HG03558 (cell line): ENCODE data around the gene SCYGR4.
"Not testable (repeated sequence)": the region's sequence is repeated elsewhere in the genome, so short reads cannot be mapped to it uniquely, and the experiment has no call there.

Source experiments
- ATAC-seq: cut with Tn5 transposase; IDR thresholded peaks from one replicate; pipeline ENCODE4 v1.9.1; 2021; ENCODE audit warnings: moderate number of reproducible peaks; ENCODE audit not compliant: unreplicated experiment; ENCODE audit errors: extremely low read depth

Gene SCYGR4

GRCh38 chr2:227661025-227661649 lies 43.8 kb downstream of the SCYGR4 start:
- no peak for ATAC-seq

GRCh38 chr2:227661827-227662226 lies 44.5 kb downstream of the SCYGR4 start:
- no peak for ATAC-seq

GRCh38 chr2:227665189-227665940 lies 48.1 kb downstream of the SCYGR4 start:
- ATAC-seq, result no peak

DNA sequence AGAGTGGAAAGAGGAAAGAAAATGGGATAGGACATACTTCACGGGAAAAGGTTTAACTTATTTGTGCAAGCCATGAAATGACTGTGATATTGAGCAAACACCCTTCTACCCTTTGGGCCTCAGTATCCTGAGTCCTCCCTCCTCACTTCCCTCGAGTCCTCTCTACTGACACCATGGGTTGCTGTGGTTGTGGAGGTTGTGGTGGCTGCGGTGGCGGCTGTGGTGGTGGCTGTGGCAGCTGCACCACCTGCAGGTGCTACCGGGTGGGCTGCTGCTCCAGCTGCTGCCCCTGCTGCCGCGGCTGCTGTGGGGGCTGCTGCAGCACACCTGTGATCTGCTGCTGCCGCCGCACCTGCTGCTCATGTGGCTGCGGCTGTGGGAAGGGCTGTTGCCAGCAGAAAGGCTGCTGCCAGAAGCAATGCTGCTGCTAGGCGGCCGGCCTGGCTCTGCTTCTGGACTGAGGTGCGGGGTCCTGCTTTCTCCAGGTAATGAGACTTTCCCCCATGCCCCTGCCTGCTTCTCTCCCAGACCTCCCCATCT lies 49.4 kb downstream of the SCYGR4 start, which contains the start of gene SCYGR5:
TSS of gene SCYGR5 (plus strand) at position 174 of the 540 bp plus-strand sequence. CDS start at position 174, 0 bp downstream.
- ATAC-seq, result not testable (repeated sequence)
